ENCODE results near the gene LDLRAD4.
A peak's percentile ranks its signal among the peaks of the same experiment; 100 is the strongest.

LDLRAD4 gene

GRCh38 chr18:13286456-13287125 is 68.0 kb downstream of the LDLRAD4 start:
- no peak for DNase-seq (ENCODE audit: low read depth)

- no peak for DNase-seq (ENCODE audit: low read depth)
These were observed 68.8 kb downstream of the LDLRAD4 start for GRCh38 chr18:13287372-13287771.

GRCh38 chr18:13288509-13289133 is 70.1 kb downstream of the LDLRAD4 start:
- DNase-seq (ENCODE audit: low read depth): no peak

- DNase-seq (ENCODE audit: low read depth): peak; percentile 12
These were observed 71.1 kb downstream of the LDLRAD4 start for GRCh38 chr18:13289481-13290205.

GRCh38 chr18:13290856-13291271 is 72.3 kb downstream of the LDLRAD4 start:
- DNase-seq (ENCODE audit: low read depth): no peak

GRCh38 chr18:13291299-13291698 is 72.7 kb downstream of the LDLRAD4 start:
- DNase-seq (ENCODE audit: low read depth): no peak

- DNase-seq (ENCODE audit: low read depth): no peak
These were observed 73.3 kb downstream of the LDLRAD4 start for GRCh38 chr18:13291745-13292447.

GRCh38 chr18:13292736-13293135 is 74.2 kb downstream of the LDLRAD4 start:
- no peak for DNase-seq (ENCODE audit: low read depth)

- no peak for DNase-seq (ENCODE audit: low read depth)
These were observed 75.7 kb downstream of the LDLRAD4 start for GRCh38 chr18:13294309-13294708.

GRCh38 chr18:13295894-13296293 is 77.3 kb downstream of the LDLRAD4 start:
- DNase-seq (ENCODE audit: low read depth): no peak

- no peak for DNase-seq (ENCODE audit: low read depth)
These were observed 78.5 kb downstream of the LDLRAD4 start for GRCh38 chr18:13296867-13297574.

GRCh38 chr18:13298262-13298661 is 79.7 kb downstream of the LDLRAD4 start:
- DNase-seq (ENCODE audit: low read depth): no peak

GRCh38 chr18:13300029-13300428 is 81.5 kb downstream of the LDLRAD4 start:
- DNase-seq (ENCODE audit: low read depth): no peak

GRCh38 chr18:13300796-13301195 is 82.2 kb downstream of the LDLRAD4 start:
- DNase-seq (ENCODE audit: low read depth): no peak

GRCh38 chr18:13302040-13302439 is 83.5 kb downstream of the LDLRAD4 start:
- no peak for DNase-seq (ENCODE audit: low read depth)

GRCh38 chr18:13302457-13303225 is 84.1 kb downstream of the LDLRAD4 start:
- no peak for DNase-seq (ENCODE audit: low read depth)

- DNase-seq (ENCODE audit: low read depth): no peak
These were observed 85.3 kb downstream of the LDLRAD4 start for GRCh38 chr18:13303756-13304364.

- no peak for DNase-seq (ENCODE audit: low read depth)
These were observed 86.7 kb downstream of the LDLRAD4 start for GRCh38 chr18:13305301-13305700.

GRCh38 chr18:13306583-13306982 is 88.0 kb downstream of the LDLRAD4 start:
- no peak for DNase-seq (ENCODE audit: low read depth)

GRCh38 chr18:13308369-13308768 is 89.8 kb downstream of the LDLRAD4 start:
- no peak for DNase-seq (ENCODE audit: low read depth)
